ENCODE data around the gene COL8A1.

DNA sequence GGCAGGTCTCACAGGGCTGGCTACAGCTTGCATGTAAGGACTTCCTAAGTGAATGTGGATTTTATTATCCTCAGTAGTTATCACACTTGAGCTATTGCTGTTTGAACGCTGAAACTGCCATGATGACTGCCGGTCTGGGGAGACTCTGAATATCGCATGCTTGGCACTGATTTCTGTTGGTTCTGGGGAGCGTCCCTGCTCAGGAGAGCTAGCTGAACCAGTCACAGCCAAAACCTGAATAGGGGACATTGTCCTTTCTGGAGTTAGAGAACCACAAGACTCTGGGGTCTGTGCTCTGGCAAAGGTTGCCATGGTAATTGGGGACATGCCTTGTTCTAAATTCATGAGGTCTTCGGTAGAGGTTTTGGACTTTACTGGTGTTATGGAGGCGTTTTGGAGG, 210.0 kb downstream of the COL8A1 start:
- TF ChIP-seq, protein P1, sequence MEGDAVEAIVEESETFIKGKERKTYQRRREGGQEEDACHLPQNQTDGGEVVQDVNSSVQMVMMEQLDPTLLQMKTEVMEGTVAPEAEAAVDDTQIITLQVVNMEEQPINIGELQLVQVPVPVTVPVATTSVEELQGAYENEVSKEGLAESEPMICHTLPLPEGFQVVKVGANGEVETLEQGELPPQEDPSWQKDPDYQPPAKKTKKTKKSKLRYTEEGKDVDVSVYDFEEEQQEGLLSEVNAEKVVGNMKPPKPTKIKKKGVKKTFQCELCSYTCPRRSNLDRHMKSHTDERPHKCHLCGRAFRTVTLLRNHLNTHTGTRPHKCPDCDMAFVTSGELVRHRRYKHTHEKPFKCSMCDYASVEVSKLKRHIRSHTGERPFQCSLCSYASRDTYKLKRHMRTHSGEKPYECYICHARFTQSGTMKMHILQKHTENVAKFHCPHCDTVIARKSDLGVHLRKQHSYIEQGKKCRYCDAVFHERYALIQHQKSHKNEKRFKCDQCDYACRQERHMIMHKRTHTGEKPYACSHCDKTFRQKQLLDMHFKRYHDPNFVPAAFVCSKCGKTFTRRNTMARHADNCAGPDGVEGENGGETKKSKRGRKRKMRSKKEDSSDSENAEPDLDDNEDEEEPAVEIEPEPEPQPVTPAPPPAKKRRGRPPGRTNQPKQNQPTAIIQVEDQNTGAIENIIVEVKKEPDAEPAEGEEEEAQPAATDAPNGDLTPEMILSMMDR (conservative IDR thresholded peaks at IDR 0.05) = no peak
- no peak for TF ChIP-seq ZFX (IDR thresholded peaks at IDR 0.05)

All from C4-2B (cell line).